ENCODE results near the gene VPS13C. TPM values are rescaled to one million over a fixed set of nuclear protein-coding genes. Genes with fewer than 3 reads are reported as not detected.

Gene VPS13C
- total RNA-seq = 70.3 and 73.8 TPM in 2 replicates

GRCh38 chr15:62060113-62060895, at the start of gene VPS13C:
TSS of gene VPS13C (minus strand) at chr15:62060447. CDS start at chr15:62060374, 73 bp downstream.
- intact Hi-C loops (cut with micrococcal nuclease) = loop anchor here (1.0 to 10.0 kb wide), 3 partner anchors 14 to 984 kb away; partner anchors contain the start of gene TPM1

- intact Hi-C loops (cut with micrococcal nuclease) = no loop called here
Observed at GRCh38 chr15:62109437-62109836, 49.2 kb upstream of the VPS13C start.

GRCh38 chr15:62108411-62108810, 48.2 kb upstream of the VPS13C start:
- intact Hi-C loops (cut with micrococcal nuclease) = no loop called here

- intact Hi-C loops (cut with micrococcal nuclease) = no loop called here
Observed at GRCh38 chr15:62107571-62108121, 47.4 kb upstream of the VPS13C start.

GRCh38 chr15:62106096-62106495, 45.8 kb upstream of the VPS13C start:
- intact Hi-C loops (cut with micrococcal nuclease) = no loop called here

GRCh38 chr15:62105266-62105665, 45.0 kb upstream of the VPS13C start:
- intact Hi-C loops (cut with micrococcal nuclease) = no loop called here

GRCh38 chr15:62104846-62105245, 44.6 kb upstream of the VPS13C start:
- intact Hi-C loops (cut with micrococcal nuclease) = no loop called here

GRCh38 chr15:62104401-62104800, 44.2 kb upstream of the VPS13C start:
- intact Hi-C loops (cut with micrococcal nuclease) = no loop called here

GRCh38 chr15:62103431-62103830, 43.2 kb upstream of the VPS13C start:
- intact Hi-C loops (cut with micrococcal nuclease) = no loop called here

- intact Hi-C loops (cut with micrococcal nuclease) = no loop called here
Observed at GRCh38 chr15:62099094-62099601, 38.9 kb upstream of the VPS13C start.

- intact Hi-C loops (cut with micrococcal nuclease) = no loop called here
Observed at GRCh38 chr15:62094388-62094787, 34.1 kb upstream of the VPS13C start.

- intact Hi-C loops (cut with micrococcal nuclease) = no loop called here
Observed at GRCh38 chr15:62093809-62094208, 33.6 kb upstream of the VPS13C start.

GRCh38 chr15:62090988-62091387, 30.7 kb upstream of the VPS13C start:
- intact Hi-C loops (cut with micrococcal nuclease) = no loop called here

- intact Hi-C loops (cut with micrococcal nuclease) = no loop called here
Observed at GRCh38 chr15:62089616-62090015, 29.4 kb upstream of the VPS13C start.

GRCh38 chr15:62088353-62088693, 28.1 kb upstream of the VPS13C start:
- intact Hi-C loops (cut with micrococcal nuclease) = no loop called here

GRCh38 chr15:62087671-62088352, 27.6 kb upstream of the VPS13C start:
- intact Hi-C loops (cut with micrococcal nuclease) = no loop called here

- intact Hi-C loops (cut with micrococcal nuclease) = no loop called here
Observed at GRCh38 chr15:62085740-62086139, 25.5 kb upstream of the VPS13C start.

- intact Hi-C loops (cut with micrococcal nuclease) = no loop called here
Observed at GRCh38 chr15:62083194-62084154, 23.2 kb upstream of the VPS13C start.

GRCh38 chr15:62079594-62079993, 19.3 kb upstream of the VPS13C start:
- intact Hi-C loops (cut with micrococcal nuclease) = loop anchor here (10.0 kb wide), 1 partner anchor 175 kb away; no protein-coding TSS in a partner anchor

GRCh38 chr15:62075595-62076277, 15.5 kb upstream of the VPS13C start:
- intact Hi-C loops (cut with micrococcal nuclease) = loop anchor here (10.0 kb wide), 1 partner anchor 179 kb away; no protein-coding TSS in a partner anchor

Measured in T-helper 2 cell treated with Interferon-gamma antibody and Interleukin-4, amounts not matched to agents 100 ng/mL and 5 ng/mL, for 36 hours (primary cell).